Caco-2 (cell line): ENCODE measurements around the gene PPM1B. TPM values are rescaled to one million over a fixed set of nuclear protein-coding genes. Genes with fewer than 3 reads are reported as not detected.

Experiments
- BruUV-seq: library from RNA; stranded (reverse); fragments of 400-500 nt; replicated peaks from 2 replicates; lab custom pipeline; 2021; lab: Mats Ljungman, UMichigan
- CTCF ChIA-PET: fragments of 300-600 bp; sonication (Branson Sonifier 250); formaldehyde crosslinking; loops from one replicate; lab custom pipeline; 2022; ENCODE audit warnings: antibody characterized with exemption; lab: Charles Lee
- POLR2A ChIA-PET: fragments of 300-600 bp; sonication (Branson Sonifier 250); formaldehyde crosslinking; loops from one replicate; lab custom pipeline; 2022; ENCODE audit warnings: antibody characterized with exemption; lab: Charles Lee
- DNase-seq, 2 experiments: peaks; one replicate each; pipeline versions ENCODE4 v3.0.0 to v3.0.0-alpha.2; 2020 to 2022
- H3K27me3 ChIP-seq: replicated peaks from 2 replicates; pipeline ENCODE4 v1.6.0; 2011; ENCODE audit warnings: low read length; ENCODE audit not compliant: control insufficient read depth, insufficient read depth
- H3K36me3 ChIP-seq: 2 replicates; pipeline ENCODE4 v1.5.1; 2011; ENCODE audit warnings: low read length; ENCODE audit not compliant: control insufficient read depth, insufficient read depth
- H3K4me1 ChIP-seq: fragments of 250-450 bp; sonication (Bioruptor Pico); 2 replicates; pipeline ENCODE4 v1.5.1; 2020; ENCODE audit warnings: mild to moderate bottlenecking
- H3K4me3 ChIP-seq: 2 replicates; pipeline ENCODE4 v1.5.1; 2011; ENCODE audit warnings: low read depth, mild to moderate bottlenecking, control low read depth, low read length
- H3K9me3 ChIP-seq: fragments of 250-450 bp; sonication (Bioruptor Pico); 2 replicates; pipeline ENCODE4 v1.5.1; 2020; ENCODE audit warnings: mild to moderate bottlenecking, moderate library complexity
- H3K27ac Mint-ChIP-seq: one replicate; pipeline ENCODE4 v1.8.0; 2022; ENCODE audit warnings: mixed read lengths; ENCODE audit not compliant: unreplicated experiment
- H3K27me3 Mint-ChIP-seq: one replicate; pipeline ENCODE4 v1.8.0; 2022; ENCODE audit warnings: mixed read lengths; ENCODE audit not compliant: insufficient read depth, unreplicated experiment
- H3K36me3 Mint-ChIP-seq: one replicate; pipeline ENCODE4 v1.8.0; 2022; ENCODE audit warnings: mild to moderate bottlenecking, mixed read lengths; ENCODE audit not compliant: insufficient read depth, unreplicated experiment
- H3K4me1 Mint-ChIP-seq: one replicate; pipeline ENCODE4 v1.8.0; 2022; ENCODE audit warnings: low read depth, mixed read lengths; ENCODE audit not compliant: unreplicated experiment
- H3K4me3 Mint-ChIP-seq: one replicate; pipeline ENCODE4 v1.8.0; 2022; ENCODE audit warnings: mild to moderate bottlenecking, moderate library complexity, mixed read lengths; ENCODE audit not compliant: unreplicated experiment
- H3K9me3 Mint-ChIP-seq: one replicate; pipeline ENCODE4 v1.8.0; 2022; ENCODE audit warnings: mixed read lengths; ENCODE audit not compliant: unreplicated experiment
- intact Hi-C: fragments of 100-400 bp; cut with micrococcal nuclease; formaldehyde crosslinking; loops from one replicate; pipeline ENCODE4 v1.10.0; 2022; ENCODE audit not compliant: unreplicated experiment
- total RNA-seq: library from RNA; stranded (reverse); gene quantifications from 2 replicates; pipeline ENCODE4 v1.2.3, GENCODE V29; 2022
- TF ChIP-seq, protein P1 (sequence below), 2 experiments: fragments of 200-600 bp in 1 of 2; IDR thresholded peaks; 1 replicate in 1 of 2; 2 replicates in 1 of 2; pipeline versions ENCODE4 v1.5.1 to v1.8.0; 2011 to 2022; ENCODE audit warnings: antibody characterized with exemption in 1 of 2, control low read depth in 1 of 2, inconsistent platforms in 1 of 2, low read depth in 1 of 2, low read length in 1 of 2, mild to moderate bottlenecking in 1 of 2, moderate library complexity in 1 of 2; ENCODE audit not compliant: insufficient read depth in 1 of 2, severe bottlenecking in 1 of 2, unreplicated experiment in 1 of 2

The PPM1B gene
- total RNA-seq, 1 experiment from 2014 or later, result 82.9 TPM

DNA sequence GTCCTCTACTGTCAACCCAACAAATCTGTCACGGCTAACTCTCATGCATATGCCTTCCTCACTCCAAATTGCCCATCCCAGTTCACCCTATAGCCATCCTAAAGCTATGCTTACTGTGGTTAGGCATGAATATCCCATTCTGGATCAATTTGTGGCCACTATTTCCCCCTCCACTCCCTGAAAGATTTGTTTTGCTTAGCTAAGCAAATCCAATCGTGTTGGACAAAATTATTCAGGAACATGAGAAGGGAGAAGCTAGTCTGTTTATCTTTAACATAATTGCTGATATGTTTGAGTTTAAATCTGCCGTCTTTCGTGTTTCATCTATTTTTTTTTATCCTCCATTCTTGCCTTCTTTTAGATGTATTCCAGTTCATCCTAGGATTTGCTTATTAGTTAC, 43.6 kb downstream of the PPM1B start:
- H3K36me3 ChIP-seq, result no peaks in the 10 kb centered on the region
- intact Hi-C loops, result no loop called here
- POLR2A ChIA-PET, result no interaction called here
- Mint-ChIP-seq H3K36me3 (peaks cover 60% of the 10 kb centered on the region), H3K4me3 (no peak overlapping the region), H3K4me1 (peaks cover 13% of the 10 kb centered on the region), H3K9me3 (no peaks in the 10 kb centered on the region), H3K27me3 (no peaks in the 10 kb centered on the region), H3K27ac (no peak overlapping the region)
- no peak overlapping the region for H3K4me3 ChIP-seq
- TF ChIP-seq, protein P1, sequence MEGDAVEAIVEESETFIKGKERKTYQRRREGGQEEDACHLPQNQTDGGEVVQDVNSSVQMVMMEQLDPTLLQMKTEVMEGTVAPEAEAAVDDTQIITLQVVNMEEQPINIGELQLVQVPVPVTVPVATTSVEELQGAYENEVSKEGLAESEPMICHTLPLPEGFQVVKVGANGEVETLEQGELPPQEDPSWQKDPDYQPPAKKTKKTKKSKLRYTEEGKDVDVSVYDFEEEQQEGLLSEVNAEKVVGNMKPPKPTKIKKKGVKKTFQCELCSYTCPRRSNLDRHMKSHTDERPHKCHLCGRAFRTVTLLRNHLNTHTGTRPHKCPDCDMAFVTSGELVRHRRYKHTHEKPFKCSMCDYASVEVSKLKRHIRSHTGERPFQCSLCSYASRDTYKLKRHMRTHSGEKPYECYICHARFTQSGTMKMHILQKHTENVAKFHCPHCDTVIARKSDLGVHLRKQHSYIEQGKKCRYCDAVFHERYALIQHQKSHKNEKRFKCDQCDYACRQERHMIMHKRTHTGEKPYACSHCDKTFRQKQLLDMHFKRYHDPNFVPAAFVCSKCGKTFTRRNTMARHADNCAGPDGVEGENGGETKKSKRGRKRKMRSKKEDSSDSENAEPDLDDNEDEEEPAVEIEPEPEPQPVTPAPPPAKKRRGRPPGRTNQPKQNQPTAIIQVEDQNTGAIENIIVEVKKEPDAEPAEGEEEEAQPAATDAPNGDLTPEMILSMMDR (IDR thresholded peaks at IDR 0.05; ENCODE audit: insufficient read depth in 1 of 2, low read depth in 1 of 2, low read length in 1 of 2, severe bottlenecking in 1 of 2, unreplicated experiment in 1 of 2), result no peak
- BruUV-seq, result no TSS peak
- no peak for DNase-seq
- H3K27me3 ChIP-seq, result no peaks in the 10 kb centered on the region
- no peaks in the 10 kb centered on the region for H3K9me3 ChIP-seq
- CTCF ChIA-PET, result interaction anchor here (0.7 kb wide), 1 partner anchor 11 kb away, joined by 4 read pairs; no protein-coding TSS in a partner anchor
- H3K4me1 ChIP-seq, result peaks cover 13% of the 10 kb centered on the region; the same call in 1 of the 2 replicates

DNA sequence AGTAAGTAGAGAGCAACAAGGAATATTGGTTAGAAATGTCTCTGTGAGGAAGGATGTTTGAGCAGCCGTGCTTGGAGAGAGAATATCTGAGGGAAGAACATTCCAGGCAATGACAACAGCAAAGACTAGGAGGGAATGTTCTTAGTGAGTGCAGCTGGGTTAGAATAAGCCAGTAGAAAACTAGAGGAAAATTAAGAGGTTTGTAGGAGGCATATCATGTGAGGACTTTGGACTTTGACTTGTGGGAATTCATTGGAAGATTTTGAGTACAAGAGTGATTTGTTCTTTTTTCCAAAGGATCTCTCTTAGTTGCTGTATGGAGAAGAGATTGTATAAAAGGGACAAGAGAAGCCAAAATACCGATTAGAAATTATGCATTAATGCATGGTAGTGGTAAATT, 47.2 kb downstream of the PPM1B start:
- TF ChIP-seq, protein P1 (IDR thresholded peaks at IDR 0.05; ENCODE audit: insufficient read depth in 1 of 2, low read depth in 1 of 2, low read length in 1 of 2, severe bottlenecking in 1 of 2, unreplicated experiment in 1 of 2), result no peak
- no peak for DNase-seq
- H3K36me3 ChIP-seq, result no peaks in the 10 kb centered on the region; the same call in none of the 2 replicates
- ChIA-PET CTCF (no interaction called here), POLR2A (no interaction called here)
- H3K4me3 ChIP-seq, result no peak overlapping the region
- Mint-ChIP-seq H3K27ac (no peak overlapping the region), H3K27me3 (no peaks in the 10 kb centered on the region), H3K4me3 (no peak overlapping the region), H3K9me3 (no peaks in the 10 kb centered on the region), H3K36me3 (peaks cover 62% of the 10 kb centered on the region), H3K4me1 (peaks cover 13% of the 10 kb centered on the region)
- H3K9me3 ChIP-seq, result no peaks in the 10 kb centered on the region
- intact Hi-C loops, result no loop called here
- H3K4me1 ChIP-seq, result peaks cover 13% of the 10 kb centered on the region; the same call in 1 of the 2 replicates
- BruUV-seq, result no TSS peak
- H3K27me3 ChIP-seq, result no peaks in the 10 kb centered on the region

DNA sequence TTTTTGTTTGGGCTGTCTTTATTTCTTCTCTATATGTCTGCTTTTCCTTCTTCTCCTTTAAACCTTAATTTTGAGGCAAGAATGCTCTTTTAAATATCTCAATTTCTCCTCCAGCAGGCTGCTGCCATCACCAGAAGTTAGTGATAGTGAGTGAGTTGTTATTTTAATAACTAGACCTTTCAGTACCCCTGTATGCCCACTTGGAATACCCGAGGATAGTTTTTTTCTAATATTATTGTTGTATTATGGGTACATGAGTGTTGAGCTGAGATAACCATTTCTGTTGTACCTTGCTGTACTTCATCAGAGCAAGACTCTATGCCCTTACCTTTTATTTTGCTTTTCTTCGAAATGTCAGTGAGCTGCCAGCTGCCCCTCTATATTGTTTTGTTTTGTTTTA, 50.1 kb downstream of the PPM1B start:
- Histone ChIP-seq H3K9me3 (no peaks in the 10 kb centered on the region), H3K4me1 (peaks cover 13% of the 10 kb centered on the region; the same call in 1 of the 2 replicates), H3K4me3 (no peak overlapping the region), H3K36me3 (no peaks in the 10 kb centered on the region; the same call in none of the 2 replicates), H3K27me3 (no peaks in the 10 kb centered on the region)
- no peaks in the 10 kb centered on the region for H3K9me3 Mint-ChIP-seq
- no peak for DNase-seq
- H3K4me1 Mint-ChIP-seq, result peaks cover 13% of the 10 kb centered on the region
- H3K4me3 Mint-ChIP-seq, result no peak overlapping the region
- no TSS peak for BruUV-seq
- CTCF ChIA-PET, result no interaction called here
- H3K27me3 Mint-ChIP-seq, result no peaks in the 10 kb centered on the region
- POLR2A ChIA-PET, result interaction anchor here (0.6 to 1.0 kb wide), 2 partner anchors 51 to 143 kb away, joined by 6 to 7 read pairs; partner anchors contain the start of genes CAMKMT and PREPL
- no peak overlapping the region for H3K27ac Mint-ChIP-seq
- TF ChIP-seq, protein P1 (IDR thresholded peaks at IDR 0.05; ENCODE audit: insufficient read depth in 1 of 2, low read depth in 1 of 2, low read length in 1 of 2, severe bottlenecking in 1 of 2, unreplicated experiment in 1 of 2), result no peak
- intact Hi-C loops, result no loop called here
- H3K36me3 Mint-ChIP-seq, result peaks cover 67% of the 10 kb centered on the region
